Astrocyte (in vitro differentiated cells and primary cell): ENCODE data around the gene KDR. TPM values are rescaled to one million over a fixed set of nuclear protein-coding genes. Genes with fewer than 3 reads are reported as not detected.

Experiments used
- DNase-seq: peaks from one replicate; pipeline ENCODE4 v3.0.0-alpha.2; 2010; ENCODE audit warnings: low read depth
- FAIRE-seq: peaks from 2 replicates; lab custom pipeline; 2011; peaks lifted over from hg19 to GRCh38; lab: Jason Lieb, UNC
- H2AFZ ChIP-seq: 2 replicates; pipeline ENCODE4 v1.6.0; 2012; ENCODE audit warnings: low read depth, low read length, inconsistent platforms
- H3K27ac ChIP-seq: 2 replicates; pipeline ENCODE4 v1.5.1; 2011; ENCODE audit warnings: low read depth, low read length, inconsistent platforms
- H3K27me3 ChIP-seq: 2 replicates; pipeline ENCODE4 v1.6.0; 2011; ENCODE audit warnings: low read length, inconsistent platforms; ENCODE audit not compliant: insufficient read depth
- H3K36me3 ChIP-seq: 2 replicates; pipeline ENCODE4 v1.5.1; 2011; ENCODE audit warnings: low read length, inconsistent platforms; ENCODE audit not compliant: insufficient read depth
- H3K4me1 ChIP-seq: 2 replicates; pipeline ENCODE4 v1.5.1; 2011; ENCODE audit warnings: low read length, inconsistent platforms; ENCODE audit not compliant: insufficient read depth
- H3K4me2 ChIP-seq: 2 replicates; pipeline ENCODE4 v1.6.0; 2012; ENCODE audit warnings: low read length, inconsistent platforms
- H3K4me3 ChIP-seq: 2 replicates; pipeline ENCODE4 v1.5.1; 2011; ENCODE audit warnings: low read depth, mild to moderate bottlenecking, low read length, inconsistent platforms; ENCODE audit not compliant: insufficient read depth
- H3K79me2 ChIP-seq: 2 replicates; pipeline ENCODE4 v1.6.0; 2012; ENCODE audit warnings: mild to moderate bottlenecking, low read length, inconsistent platforms; ENCODE audit not compliant: insufficient read depth
- H3K9ac ChIP-seq: 2 replicates; pipeline ENCODE4 v1.6.0; 2012; ENCODE audit warnings: mild to moderate bottlenecking, low read length, inconsistent platforms
- H3K9me3 ChIP-seq: 2 replicates; pipeline ENCODE4 v1.5.1; 2012; ENCODE audit warnings: low read depth, mild to moderate bottlenecking, low read length, inconsistent platforms; ENCODE audit not compliant: insufficient read depth
- H4K20me1 ChIP-seq: 2 replicates; pipeline ENCODE4 v1.6.0; 2012; ENCODE audit warnings: low read length, inconsistent platforms; ENCODE audit not compliant: insufficient read depth
- H3K27ac Mint-ChIP-seq: one replicate; pipeline ENCODE4 v1.8.0; 2021; ENCODE audit warnings: mild to moderate bottlenecking, mixed read lengths; ENCODE audit not compliant: unreplicated experiment
- H3K27me3 Mint-ChIP-seq: one replicate; pipeline ENCODE4 v1.8.0; 2021; ENCODE audit warnings: low read depth, mixed read lengths; ENCODE audit not compliant: unreplicated experiment
- H3K36me3 Mint-ChIP-seq: one replicate; pipeline ENCODE4 v1.8.0; 2021; ENCODE audit warnings: low read depth, mixed read lengths; ENCODE audit not compliant: unreplicated experiment
- H3K4me1 Mint-ChIP-seq: one replicate; pipeline ENCODE4 v1.8.0; 2021; ENCODE audit warnings: low read depth, mixed read lengths; ENCODE audit not compliant: unreplicated experiment
- H3K4me3 Mint-ChIP-seq: one replicate; pipeline ENCODE4 v1.8.0; 2021; ENCODE audit warnings: mild to moderate bottlenecking, moderate library complexity, mixed read lengths; ENCODE audit not compliant: unreplicated experiment
- H3K9me3 Mint-ChIP-seq: one replicate; pipeline ENCODE4 v1.8.0; 2021; ENCODE audit warnings: mild to moderate bottlenecking, mixed read lengths; ENCODE audit not compliant: unreplicated experiment
- EZH2 ChIP-seq: IDR thresholded peaks from 2 replicates; pipeline ENCODE4 v1.6.1; 2012; ENCODE audit warnings: mild to moderate bottlenecking, low read length, inconsistent platforms; ENCODE audit not compliant: insufficient read depth
- total RNA-seq: library from RNA; stranded (reverse); gene quantifications from 2 replicates; pipeline ENCODE4 v1.2.1, GENCODE V29; 2021
- TF ChIP-seq, protein P1 (sequence below): IDR thresholded peaks from 2 replicates; pipeline ENCODE4 v1.5.1; 2011; ENCODE audit warnings: low read depth, mild to moderate bottlenecking, inconsistent platforms, low read length, moderate library complexity; ENCODE audit not compliant: insufficient read depth

Gene KDR
- total RNA-seq, 1 donor from 2014 or later, result 2.5 TPM

DNA sequence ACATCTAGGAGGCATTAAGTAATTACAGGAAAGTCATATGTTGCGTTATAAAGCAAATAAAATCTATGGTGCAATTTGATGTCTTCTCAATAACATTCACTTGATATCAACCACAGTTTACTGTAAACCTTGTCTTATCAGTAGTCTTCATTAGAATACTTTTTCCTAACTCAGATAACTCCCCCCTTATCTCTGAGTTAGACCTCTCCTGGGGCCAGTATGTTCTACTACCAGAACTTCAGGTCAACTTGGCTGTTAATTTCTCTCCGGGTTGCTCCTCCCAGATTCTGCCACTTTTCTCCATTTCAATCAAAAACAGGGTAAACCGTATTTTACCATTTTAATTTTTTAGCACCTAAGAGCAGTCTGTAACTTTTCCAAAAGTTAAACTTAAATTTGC is 50.0 kb downstream of the KDR start:
- TF ChIP-seq EZH2, result no peak
- TF ChIP-seq, protein P1, sequence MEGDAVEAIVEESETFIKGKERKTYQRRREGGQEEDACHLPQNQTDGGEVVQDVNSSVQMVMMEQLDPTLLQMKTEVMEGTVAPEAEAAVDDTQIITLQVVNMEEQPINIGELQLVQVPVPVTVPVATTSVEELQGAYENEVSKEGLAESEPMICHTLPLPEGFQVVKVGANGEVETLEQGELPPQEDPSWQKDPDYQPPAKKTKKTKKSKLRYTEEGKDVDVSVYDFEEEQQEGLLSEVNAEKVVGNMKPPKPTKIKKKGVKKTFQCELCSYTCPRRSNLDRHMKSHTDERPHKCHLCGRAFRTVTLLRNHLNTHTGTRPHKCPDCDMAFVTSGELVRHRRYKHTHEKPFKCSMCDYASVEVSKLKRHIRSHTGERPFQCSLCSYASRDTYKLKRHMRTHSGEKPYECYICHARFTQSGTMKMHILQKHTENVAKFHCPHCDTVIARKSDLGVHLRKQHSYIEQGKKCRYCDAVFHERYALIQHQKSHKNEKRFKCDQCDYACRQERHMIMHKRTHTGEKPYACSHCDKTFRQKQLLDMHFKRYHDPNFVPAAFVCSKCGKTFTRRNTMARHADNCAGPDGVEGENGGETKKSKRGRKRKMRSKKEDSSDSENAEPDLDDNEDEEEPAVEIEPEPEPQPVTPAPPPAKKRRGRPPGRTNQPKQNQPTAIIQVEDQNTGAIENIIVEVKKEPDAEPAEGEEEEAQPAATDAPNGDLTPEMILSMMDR, result no peak
- peak overlapping the region; percentile 88 for H3K27ac Mint-ChIP-seq
- H4K20me1 ChIP-seq, result no peaks in the 10 kb centered on the region
- no peaks in the 10 kb centered on the region for H3K36me3 ChIP-seq
- H3K79me2 ChIP-seq, result no peaks in the 10 kb centered on the region
- H3K4me3 ChIP-seq, result no peak overlapping the region
- H2AFZ ChIP-seq, result no peak overlapping the region
- FAIRE-seq (no peak), DNase-seq (no peak)
- H3K36me3 Mint-ChIP-seq, result peaks cover 1% of the 10 kb centered on the region
- H3K27ac ChIP-seq, result peak overlapping the region; percentile 54
- no peaks in the 10 kb centered on the region for H3K27me3 ChIP-seq
- no peaks in the 10 kb centered on the region for H3K9me3 ChIP-seq
- H3K4me2 ChIP-seq, result peak overlapping the region; percentile 29
- no peaks in the 10 kb centered on the region for H3K9me3 Mint-ChIP-seq
- H3K4me3 Mint-ChIP-seq, result no peak overlapping the region
- H3K4me1 ChIP-seq, result peaks cover 35% of the 10 kb centered on the region
- H3K4me1 Mint-ChIP-seq, result peaks cover 50% of the 10 kb centered on the region
- no peak overlapping the region for H3K9ac ChIP-seq
- no peaks in the 10 kb centered on the region for H3K27me3 Mint-ChIP-seq

- H3K36me3 Mint-ChIP-seq, result no peaks in the 10 kb centered on the region
- peak overlapping the region; percentile 89 for H3K27ac Mint-ChIP-seq
- Histone ChIP-seq H3K36me3 (no peaks in the 10 kb centered on the region), H3K27ac (peak overlapping the region; percentile 54), H4K20me1 (no peaks in the 10 kb centered on the region), H2AFZ (peak overlapping the region; percentile 54), H3K27me3 (no peaks in the 10 kb centered on the region), H3K4me2 (peak overlapping the region; percentile 67), H3K9me3 (no peaks in the 10 kb centered on the region), H3K4me3 (no peak overlapping the region), H3K79me2 (no peaks in the 10 kb centered on the region), H3K9ac (peak overlapping the region; percentile 10), H3K4me1 (peaks cover 28% of the 10 kb centered on the region)
- no peaks in the 10 kb centered on the region for H3K9me3 Mint-ChIP-seq
- peaks cover 45% of the 10 kb centered on the region for H3K4me1 Mint-ChIP-seq
- H3K27me3 Mint-ChIP-seq, result no peaks in the 10 kb centered on the region
- FAIRE-seq (peak; percentile 26), DNase-seq (peak; percentile 79)
- TF ChIP-seq, protein P1, result no peak
- TF ChIP-seq EZH2, result no peak
- no peak overlapping the region for H3K4me3 Mint-ChIP-seq
Observed at GRCh38 chr4:55074386-55074785, 51.0 kb downstream of the KDR start.

DNA sequence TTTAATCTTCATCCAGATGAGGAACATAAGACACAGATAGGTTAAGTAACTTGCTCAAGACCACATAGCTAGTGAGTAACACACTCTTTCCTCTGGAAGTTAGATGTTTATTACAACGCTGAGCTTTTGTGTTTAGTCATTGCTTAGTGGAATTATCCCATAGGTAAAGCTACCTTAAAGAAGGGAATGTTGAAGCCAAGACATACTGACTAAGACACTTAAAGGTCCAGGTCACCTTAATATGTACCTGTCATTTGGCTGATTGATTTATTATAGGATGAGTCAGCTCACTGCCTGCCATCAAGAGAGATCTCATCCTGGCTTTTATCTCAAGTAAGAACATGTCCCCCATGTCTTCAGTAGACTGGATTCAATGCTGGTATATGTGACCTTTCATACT is 53.4 kb downstream of the KDR start:
- Mint-ChIP-seq H3K27ac (no peak overlapping the region), H3K36me3 (no peaks in the 10 kb centered on the region), H3K4me1 (peaks cover 45% of the 10 kb centered on the region), H3K9me3 (no peaks in the 10 kb centered on the region), H3K4me3 (no peak overlapping the region), H3K27me3 (no peaks in the 10 kb centered on the region)
- no peak for FAIRE-seq
- H3K9ac ChIP-seq, result no peak overlapping the region
- no peaks in the 10 kb centered on the region for H3K79me2 ChIP-seq
- no peak overlapping the region for H3K27ac ChIP-seq
- H4K20me1 ChIP-seq, result no peaks in the 10 kb centered on the region
- no peak overlapping the region for H3K4me3 ChIP-seq
- peaks cover 24% of the 10 kb centered on the region for H3K4me1 ChIP-seq
- no peaks in the 10 kb centered on the region for H3K27me3 ChIP-seq
- no peak overlapping the region for H3K4me2 ChIP-seq
- DNase-seq, result no peak
- TF ChIP-seq EZH2, result no peak
- TF ChIP-seq, protein P1, result no peak
- no peak overlapping the region for H2AFZ ChIP-seq
- H3K9me3 ChIP-seq, result no peaks in the 10 kb centered on the region
- no peaks in the 10 kb centered on the region for H3K36me3 ChIP-seq
